NCI-H187 treated with DMSO at 0.1 percent for 48 hours (cell line): Measurements from ENCODE around the gene RPRD1B.
"Not testable (repeated sequence)": the region's sequence is repeated elsewhere in the genome, so short reads cannot be mapped to it uniquely, and the experiment has no call there.

Source experiments
- DNase-seq: peaks from one replicate; lab custom pipeline; 2025; lab: John Stamatoyannopoulos, UW

The RPRD1B gene

GRCh38 chr20:38073307-38074071 is 39.9 kb downstream of the RPRD1B start:
- DNase-seq = no peak

GRCh38 chr20:38075161-38075998 is 41.8 kb downstream of the RPRD1B start:
- no peak for DNase-seq

GRCh38 chr20:38076548-38076947 is 43.0 kb downstream of the RPRD1B start:
- DNase-seq = no peak

- DNase-seq = no peak
These were observed 44.5 kb downstream of the RPRD1B start for GRCh38 chr20:38078084-38078483.

GRCh38 chr20:38079353-38079752 is 45.8 kb downstream of the RPRD1B start:
- DNase-seq = no peak

- DNase-seq = no peak
These were observed 48.0 kb downstream of the RPRD1B start for GRCh38 chr20:38081575-38081974.

- no peak for DNase-seq
These were observed 49.3 kb downstream of the RPRD1B start for GRCh38 chr20:38082894-38083293.

- no peak for DNase-seq
These were observed 49.9 kb downstream of the RPRD1B start for GRCh38 chr20:38083338-38084048.

- DNase-seq = no peak
These were observed 50.9 kb downstream of the RPRD1B start for GRCh38 chr20:38084425-38084951.

GRCh38 chr20:38085026-38085425 is 51.5 kb downstream of the RPRD1B start:
- no peak for DNase-seq

GRCh38 chr20:38089500-38089899 is 56.0 kb downstream of the RPRD1B start:
- no peak for DNase-seq

GRCh38 chr20:38090061-38090460 is 56.5 kb downstream of the RPRD1B start:
- no peak for DNase-seq

- DNase-seq = no peak
These were observed 58.1 kb downstream of the RPRD1B start for GRCh38 chr20:38091441-38092216.

GRCh38 chr20:38092260-38092857 is 58.8 kb downstream of the RPRD1B start:
- DNase-seq = no peak

- no peak for DNase-seq
These were observed 59.4 kb downstream of the RPRD1B start for GRCh38 chr20:38092915-38093314.

- no peak for DNase-seq
These were observed 60.1 kb downstream of the RPRD1B start for GRCh38 chr20:38093641-38094077.

GRCh38 chr20:38094373-38094891 is 60.9 kb downstream of the RPRD1B start:
- no peak for DNase-seq

GRCh38 chr20:38095017-38095686 is 61.6 kb downstream of the RPRD1B start:
- DNase-seq = no peak

GRCh38 chr20:38098952-38099351 is 65.4 kb downstream of the RPRD1B start:
- DNase-seq = no peak

- DNase-seq = not testable (repeated sequence)
These were observed 68.7 kb downstream of the RPRD1B start for GRCh38 chr20:38102206-38102605.
